GM21723 (cell line): ENCODE results near the gene RNASET2.
A peak's percentile ranks its signal among the peaks of the same experiment; 100 is the strongest.
"Not testable (repeated sequence)": the region's sequence is repeated elsewhere in the genome, so short reads cannot be mapped to it uniquely, and the experiment has no call there.

ENCODE experiments used
- ATAC-seq: cut with Tn5 transposase; IDR thresholded peaks from one replicate; pipeline ENCODE4 v1.9.1; 2021; ENCODE audit warnings: mild to moderate bottlenecking, moderate library complexity; ENCODE audit not compliant: unreplicated experiment

The RNASET2 gene

GRCh38 chr6:166928644-166929541 lies 27.5 kb downstream of the RNASET2 start:
- no peak for ATAC-seq

GRCh38 chr6:166927935-166928643 lies 28.3 kb downstream of the RNASET2 start:
- no peak for ATAC-seq

GRCh38 chr6:166927240-166927934 lies 29.0 kb downstream of the RNASET2 start:
- ATAC-seq: no peak

GRCh38 chr6:166926748-166927147 lies 29.6 kb downstream of the RNASET2 start:
- no peak for ATAC-seq

DNA sequence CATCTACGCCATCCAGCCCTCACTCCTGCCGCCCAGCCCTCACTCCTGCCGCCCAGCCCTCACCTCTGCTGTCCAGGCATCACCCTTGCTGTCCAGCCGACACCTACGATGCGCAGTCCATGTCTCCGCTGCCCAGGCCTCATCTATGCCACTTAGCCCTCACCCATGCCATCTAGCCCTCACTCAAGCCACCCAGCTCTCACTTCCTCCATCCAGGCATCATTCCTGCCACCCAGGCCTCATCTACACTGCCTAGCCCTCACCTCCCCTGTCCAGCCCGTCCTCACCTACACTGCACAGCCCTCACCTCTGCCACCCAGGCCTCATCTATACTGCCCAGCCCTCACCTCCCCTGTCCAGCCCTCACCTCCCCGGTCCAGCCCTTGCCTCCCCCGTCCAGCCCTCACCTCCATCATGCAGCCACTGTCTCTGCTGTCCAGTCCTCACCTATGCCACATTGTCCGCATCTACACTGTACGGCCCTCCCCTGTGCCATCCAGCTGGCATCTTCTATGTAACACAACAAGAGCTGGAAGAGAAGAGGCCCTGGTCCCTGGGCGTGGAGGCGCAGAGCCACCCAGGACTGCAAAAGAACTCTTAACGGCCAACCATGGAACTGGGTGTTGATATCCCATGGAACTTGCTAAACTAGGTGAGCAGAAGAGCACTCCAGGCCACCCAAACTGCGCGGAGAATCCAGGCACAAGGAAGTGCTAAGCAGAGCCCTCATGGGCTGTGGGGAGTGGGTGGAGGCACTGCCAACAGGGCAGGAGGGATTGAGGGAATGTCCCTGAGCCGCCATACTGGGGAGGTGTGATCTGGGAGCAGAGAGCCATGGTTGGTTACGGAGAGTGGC lies 31.0 kb downstream of the RNASET2 start:
- no peak for ATAC-seq

- no peak for ATAC-seq
These were observed 31.8 kb downstream of the RNASET2 start for GRCh38 chr6:166924531-166924930.

DNA sequence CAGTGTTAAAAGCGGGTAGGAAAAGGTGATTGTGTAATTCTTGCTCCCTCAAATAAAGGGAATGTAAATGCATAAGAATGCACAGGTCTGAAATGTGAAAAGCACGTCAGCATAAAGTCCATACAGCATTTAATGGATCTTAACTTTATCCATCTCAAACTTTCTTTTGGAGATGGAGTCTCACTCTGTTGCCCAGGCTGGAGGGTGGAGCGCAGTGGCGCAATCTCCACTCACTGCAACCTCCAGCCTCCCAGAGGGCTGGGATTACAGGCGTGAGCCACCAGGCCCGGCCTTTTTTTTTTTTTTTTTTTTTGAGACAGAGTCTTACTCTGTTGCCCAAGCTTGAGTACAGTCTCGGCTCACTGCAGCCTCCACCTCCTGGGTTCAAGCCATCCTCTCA lies 33.4 kb downstream of the RNASET2 start:
- no peak for ATAC-seq

DNA sequence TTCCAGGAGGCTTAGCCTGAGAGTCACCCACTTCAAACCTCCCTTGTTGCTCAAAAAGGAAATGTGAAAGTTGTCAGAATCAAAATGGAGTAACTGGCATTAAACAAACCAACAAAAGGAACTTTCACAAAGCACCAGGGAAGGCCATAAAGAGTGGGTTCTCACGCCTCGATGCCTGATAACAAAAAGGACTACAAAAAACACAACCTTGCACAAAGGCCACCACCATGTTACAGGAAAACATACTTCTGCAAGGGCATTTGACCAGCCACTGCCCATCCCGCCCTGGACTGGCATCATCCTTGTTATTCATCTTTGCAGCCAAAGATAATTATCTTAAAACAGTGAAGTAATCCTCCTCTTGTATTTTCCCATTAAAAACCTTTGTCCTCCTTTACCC lies 34.8 kb downstream of the RNASET2 start:
- ATAC-seq: no peak

DNA sequence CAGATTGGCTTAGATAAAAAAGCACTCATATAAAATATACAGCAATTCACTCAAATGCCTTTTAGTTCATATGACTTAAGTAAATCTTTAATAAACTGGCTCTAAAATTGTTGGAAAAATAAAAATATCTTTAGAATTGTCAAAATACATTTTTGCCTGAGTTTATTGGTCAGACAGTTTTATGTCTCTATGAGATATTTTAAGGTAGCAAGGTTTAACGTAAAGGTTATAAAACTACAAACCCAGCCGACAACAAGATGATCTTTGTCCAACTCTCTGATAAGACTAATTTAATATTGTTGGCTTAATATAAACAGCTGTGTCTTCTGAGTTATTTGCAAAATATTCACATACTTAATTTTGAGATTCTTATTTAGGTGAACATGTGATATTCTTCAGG lies 39.5 kb downstream of the RNASET2 start:
- no peak for ATAC-seq

DNA sequence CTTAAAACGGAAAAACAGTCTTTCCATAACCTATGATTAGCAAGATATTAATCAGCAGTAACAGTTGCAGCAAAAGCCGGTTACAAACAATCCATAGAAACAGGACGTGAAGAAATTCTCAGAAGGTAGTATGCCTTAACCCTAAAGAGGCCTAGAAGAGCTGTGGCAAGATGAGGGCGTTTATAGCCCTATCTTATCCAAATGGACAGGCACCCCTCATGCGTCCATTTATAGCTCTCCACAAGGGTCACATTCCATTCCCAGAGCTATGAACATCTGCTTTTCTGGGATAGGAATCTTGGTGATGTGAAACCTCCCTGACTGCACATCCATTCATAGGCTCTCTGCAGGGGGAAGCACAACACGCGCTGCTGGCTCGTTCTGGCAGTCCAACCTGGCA lies 40.9 kb downstream of the RNASET2 start:
- not testable (repeated sequence) for ATAC-seq

DNA sequence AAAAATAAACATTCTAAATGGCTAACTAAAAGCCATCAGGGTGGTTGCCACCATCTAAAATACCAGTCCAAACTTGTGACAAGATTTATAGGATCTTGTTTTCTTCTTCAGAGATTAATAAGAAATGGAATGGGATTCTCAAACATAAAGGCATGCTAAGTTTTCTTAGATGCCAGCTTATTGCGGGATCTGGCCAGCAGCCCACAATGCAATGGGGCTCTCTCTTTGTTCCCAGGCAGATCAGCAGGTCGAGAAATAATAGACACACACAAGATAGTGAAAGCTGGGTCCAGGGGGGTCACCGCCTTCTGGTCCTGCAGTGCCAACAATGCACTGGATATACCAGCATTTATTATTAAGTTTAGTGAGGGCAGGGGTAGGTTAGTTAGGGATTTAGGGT lies 41.4 kb downstream of the RNASET2 start:
- not testable (repeated sequence) for ATAC-seq

GRCh38 chr6:166911248-166911677 lies 45.1 kb downstream of the RNASET2 start:
- no peak for ATAC-seq

- ATAC-seq: no peak
These were observed 45.7 kb downstream of the RNASET2 start for GRCh38 chr6:166910601-166911000.

DNA sequence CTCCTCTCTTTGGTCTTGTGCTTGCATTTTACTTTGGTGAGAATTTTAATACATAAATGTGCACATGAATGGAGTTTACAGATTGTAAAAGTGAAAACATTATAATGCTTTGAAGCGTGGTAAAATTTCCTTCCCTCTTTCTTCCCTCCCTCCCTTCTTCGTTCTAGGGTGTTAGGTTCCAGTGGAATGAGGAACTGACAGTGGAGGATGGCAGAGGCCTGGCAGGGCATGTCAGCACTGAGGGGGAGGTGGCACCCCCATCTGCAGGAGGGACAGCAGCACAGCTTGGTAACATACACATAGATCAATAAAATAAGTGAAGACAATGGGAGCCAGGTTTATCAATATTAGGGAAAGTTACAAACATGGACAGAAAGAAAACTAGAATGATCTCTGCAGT lies 47.5 kb downstream of the RNASET2 start:
- ATAC-seq: no peak

GRCh38 chr6:166907871-166908806 lies 48.2 kb downstream of the RNASET2 start:
- peak; percentile 5 for ATAC-seq

DNA sequence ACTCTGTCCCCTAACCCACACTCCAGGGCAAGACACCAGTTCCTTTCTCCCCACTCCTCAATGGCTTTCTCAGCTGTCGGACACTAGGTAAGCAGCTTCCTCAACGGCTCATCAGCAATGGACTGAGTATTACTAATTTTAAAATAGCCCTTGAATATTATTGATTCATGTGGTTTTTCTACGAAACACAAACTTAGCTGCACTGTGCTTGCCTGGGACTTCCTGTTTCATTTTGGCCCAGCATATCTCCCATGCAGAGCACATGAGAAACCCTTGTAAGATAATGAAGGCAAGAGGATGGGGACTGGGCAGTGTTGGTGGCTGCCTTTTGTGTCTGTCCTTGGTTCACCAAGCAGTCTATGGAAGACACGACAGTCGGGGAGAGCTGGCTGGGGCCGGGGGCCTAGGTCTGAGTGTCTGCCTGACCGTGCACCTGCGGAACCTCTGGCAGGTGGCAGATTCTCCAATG lies 48.9 kb downstream of the RNASET2 start:
- peak; percentile 83 for ATAC-seq

DNA sequence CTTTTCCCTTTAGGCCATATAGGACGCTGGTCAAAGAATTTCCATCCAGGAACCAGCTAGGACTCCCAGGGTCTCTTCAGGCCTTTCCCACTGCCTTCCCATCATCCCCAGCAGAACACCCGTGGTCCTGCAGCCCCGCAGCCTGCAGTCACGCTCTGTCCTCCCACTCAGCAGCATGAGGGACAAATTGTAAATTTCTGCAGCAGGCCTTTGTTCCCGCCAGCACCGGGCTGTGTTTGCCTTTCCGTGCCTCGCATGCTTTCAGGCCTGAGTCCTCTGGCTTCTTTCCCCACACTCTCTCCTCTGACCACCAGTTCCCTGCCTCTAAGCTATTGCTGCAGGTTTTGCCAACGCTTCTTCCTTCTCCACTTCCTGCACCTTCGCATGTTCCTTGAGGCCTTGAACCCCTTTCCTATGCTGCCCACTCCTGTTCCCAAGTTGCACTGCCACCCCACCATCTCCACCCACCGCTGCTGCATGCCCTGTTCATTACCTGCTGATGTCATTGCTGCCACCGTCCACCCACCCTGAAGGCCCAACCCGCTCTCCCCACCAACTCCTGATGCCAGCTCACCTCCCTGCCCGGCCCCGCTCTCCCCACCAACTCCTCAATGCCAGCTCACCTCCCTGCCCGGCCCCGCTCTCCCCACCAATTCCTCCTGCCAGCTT lies 49.8 kb downstream of the RNASET2 start:
- ATAC-seq: no peak

- no peak for ATAC-seq
These were observed 50.7 kb downstream of the RNASET2 start for GRCh38 chr6:166905505-166906134.
